MCF 10A (cell line): Measurements from ENCODE around the gene ERLEC1. TPM values are rescaled to one million over a fixed set of nuclear protein-coding genes. Genes with fewer than 3 reads are reported as not detected.
"Not testable (repeated sequence)": the region's sequence is repeated elsewhere in the genome, so short reads cannot be mapped to it uniquely, and the experiment has no call there.

Experiments
- BruUV-seq: library from RNA; stranded (reverse); fragments of 400-500 nt; replicated peaks from 2 replicates; lab custom pipeline; 2021; lab: Mats Ljungman, UMichigan
- CTCF ChIA-PET: fragments of 300-600 bp; sonication (Branson Sonifier 250); formaldehyde crosslinking; extraction: SDS; loops from one replicate; lab custom pipeline; 2021; ENCODE audit warnings: antibody characterized with exemption, inconsistent platforms; lab: Yijun Ruan, JAX
- POLR2A ChIA-PET: fragments of 300-600, 350-650 bp; sonication (Branson Sonifier 250); formaldehyde crosslinking; extraction: SDS; loops from one replicate; lab custom pipeline; 2020; ENCODE audit warnings: antibody characterized with exemption, inconsistent platforms; lab: Yijun Ruan, JAX
- DNase-seq: peaks from one replicate; pipeline ENCODE4 v3.0.0-alpha.2; 2018; ENCODE audit not compliant: unreplicated experiment
- H3K27ac Mint-ChIP-seq: one replicate; pipeline ENCODE4 v1.8.0; 2022; ENCODE audit warnings: mild to moderate bottlenecking, low read depth, mixed read lengths; ENCODE audit not compliant: unreplicated experiment
- H3K27me3 Mint-ChIP-seq: one replicate; pipeline ENCODE4 v1.8.0; 2022; ENCODE audit warnings: mixed read lengths; ENCODE audit not compliant: insufficient read depth, unreplicated experiment
- H3K36me3 Mint-ChIP-seq: one replicate; pipeline ENCODE4 v1.8.0; 2022; ENCODE audit warnings: mild to moderate bottlenecking, moderate library complexity, mixed read lengths; ENCODE audit not compliant: insufficient read depth, unreplicated experiment
- H3K4me1 Mint-ChIP-seq: one replicate; pipeline ENCODE4 v1.8.0; 2022; ENCODE audit warnings: mixed read lengths; ENCODE audit not compliant: insufficient read depth, unreplicated experiment
- H3K4me3 Mint-ChIP-seq: one replicate; pipeline ENCODE4 v1.8.0; 2022; ENCODE audit warnings: mild to moderate bottlenecking, moderate library complexity, mixed read lengths; ENCODE audit not compliant: unreplicated experiment
- H3K9me3 Mint-ChIP-seq: one replicate; pipeline ENCODE4 v1.8.0; 2022; ENCODE audit warnings: mixed read lengths; ENCODE audit not compliant: unreplicated experiment
- intact Hi-C: fragments of 100-400 bp; cut with micrococcal nuclease; formaldehyde crosslinking; loops from 2 replicates; pipeline ENCODE4 v1.14.1; 2022
- total RNA-seq: library from RNA; stranded (reverse); gene quantifications from 2 replicates; pipeline ENCODE4 v1.2.3, GENCODE V29; 2022
- TF ChIP-seq, protein P1 (sequence below): fragments of 200-600 bp; IDR thresholded peaks from one replicate; pipeline ENCODE4 v1.8.0; 2022; ENCODE audit warnings: antibody characterized with exemption, mild to moderate bottlenecking; ENCODE audit not compliant: unreplicated experiment

The ERLEC1 gene
- total RNA-seq, 1 experiment from 2014 or later: 51.4 TPM

DNA sequence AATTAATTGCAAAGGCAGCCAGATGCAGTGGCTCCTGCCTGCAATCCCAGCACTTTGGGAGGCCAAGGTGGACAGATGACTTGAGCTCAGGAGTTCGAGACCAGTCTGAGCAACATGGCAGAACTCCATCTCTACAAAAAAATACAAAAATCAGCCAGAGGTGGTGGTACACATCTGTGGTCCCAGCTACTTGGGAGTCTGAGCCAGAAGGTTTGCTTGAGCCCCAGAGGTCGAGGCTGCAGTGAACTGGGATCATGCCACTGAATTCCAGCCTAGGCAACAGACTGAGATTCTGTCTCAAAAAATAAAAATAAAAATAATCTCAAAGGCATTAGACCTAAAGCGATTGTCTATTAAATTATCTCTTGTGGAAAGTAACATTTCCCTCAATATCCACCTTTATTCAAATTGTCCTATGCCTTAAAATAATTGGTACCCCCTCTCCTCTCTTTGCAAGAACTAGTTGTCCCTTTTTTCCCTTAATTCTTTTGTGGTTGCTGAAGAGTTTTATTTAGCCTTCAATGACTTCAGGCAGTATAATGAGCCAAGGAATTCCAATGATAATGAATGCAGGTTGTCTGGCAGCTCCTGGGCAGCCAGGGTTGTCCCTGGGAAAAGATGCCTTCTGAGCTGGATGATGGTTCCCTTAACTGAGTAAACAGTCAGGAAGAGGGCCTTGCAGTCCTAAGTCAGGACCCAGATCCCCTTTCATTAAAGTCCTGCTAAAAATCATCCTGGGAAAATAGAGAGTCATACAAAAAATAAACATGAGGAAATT is 40.7 kb downstream of the ERLEC1 start:
- Mint-ChIP-seq H3K36me3 (peaks cover 12% of the 10 kb centered on the region), H3K9me3 (no peaks in the 10 kb centered on the region), H3K27ac (no peak overlapping the region), H3K4me3 (no peak overlapping the region), H3K27me3 (no peaks in the 10 kb centered on the region), H3K4me1 (peaks cover 11% of the 10 kb centered on the region)
- no TSS peak for BruUV-seq
- TF ChIP-seq, protein P1, sequence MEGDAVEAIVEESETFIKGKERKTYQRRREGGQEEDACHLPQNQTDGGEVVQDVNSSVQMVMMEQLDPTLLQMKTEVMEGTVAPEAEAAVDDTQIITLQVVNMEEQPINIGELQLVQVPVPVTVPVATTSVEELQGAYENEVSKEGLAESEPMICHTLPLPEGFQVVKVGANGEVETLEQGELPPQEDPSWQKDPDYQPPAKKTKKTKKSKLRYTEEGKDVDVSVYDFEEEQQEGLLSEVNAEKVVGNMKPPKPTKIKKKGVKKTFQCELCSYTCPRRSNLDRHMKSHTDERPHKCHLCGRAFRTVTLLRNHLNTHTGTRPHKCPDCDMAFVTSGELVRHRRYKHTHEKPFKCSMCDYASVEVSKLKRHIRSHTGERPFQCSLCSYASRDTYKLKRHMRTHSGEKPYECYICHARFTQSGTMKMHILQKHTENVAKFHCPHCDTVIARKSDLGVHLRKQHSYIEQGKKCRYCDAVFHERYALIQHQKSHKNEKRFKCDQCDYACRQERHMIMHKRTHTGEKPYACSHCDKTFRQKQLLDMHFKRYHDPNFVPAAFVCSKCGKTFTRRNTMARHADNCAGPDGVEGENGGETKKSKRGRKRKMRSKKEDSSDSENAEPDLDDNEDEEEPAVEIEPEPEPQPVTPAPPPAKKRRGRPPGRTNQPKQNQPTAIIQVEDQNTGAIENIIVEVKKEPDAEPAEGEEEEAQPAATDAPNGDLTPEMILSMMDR: no peak
- intact Hi-C loops: no loop called here
- ChIA-PET POLR2A (interaction anchor here (0.9 to 1.8 kb wide), 5 partner anchors 15 to 142 kb away, joined by 3 to 6 read pairs (median 3); no protein-coding TSS in a partner anchor), CTCF (interaction anchor here (0.7 kb wide), 1 partner anchor 14 kb away, joined by 3 read pairs; no protein-coding TSS in a partner anchor)
- DNase-seq: no peak

DNA sequence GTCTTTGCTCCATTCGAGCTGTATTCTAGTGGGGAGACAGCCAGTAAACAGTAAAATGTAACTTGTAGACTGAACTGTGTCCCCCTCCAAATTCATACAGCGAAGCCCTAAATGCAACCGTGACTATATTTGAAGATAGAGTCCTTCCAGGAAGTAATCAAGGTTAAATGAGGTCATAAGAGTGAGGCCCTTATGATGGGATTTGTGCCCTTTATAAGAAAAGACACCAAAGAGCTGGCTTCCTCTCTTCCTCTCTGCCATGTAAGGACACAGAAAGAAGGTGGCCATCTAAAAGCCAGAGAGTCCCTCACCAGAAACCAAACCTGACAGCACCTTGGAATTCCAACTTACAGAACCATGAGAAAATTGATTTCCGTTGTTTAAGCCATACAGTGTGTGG is 41.5 kb downstream of the ERLEC1 start:
- Mint-ChIP-seq H3K4me3 (no peak overlapping the region), H3K4me1 (peaks cover 11% of the 10 kb centered on the region), H3K36me3 (peaks cover 8% of the 10 kb centered on the region), H3K9me3 (no peaks in the 10 kb centered on the region), H3K27me3 (no peaks in the 10 kb centered on the region), H3K27ac (no peak overlapping the region)
- intact Hi-C loops: no loop called here
- TF ChIP-seq, protein P1: no peak
- no peak for DNase-seq
- POLR2A ChIA-PET: interaction anchor here (1.8 kb wide), 1 partner anchor 141 kb away, joined by 3 read pairs; no protein-coding TSS in a partner anchor
- CTCF ChIA-PET: interaction anchor here (0.5 to 0.7 kb wide), 2 partner anchors 15 to 232 kb away, joined by 3 read pairs; no protein-coding TSS in a partner anchor
- no TSS peak for BruUV-seq

DNA sequence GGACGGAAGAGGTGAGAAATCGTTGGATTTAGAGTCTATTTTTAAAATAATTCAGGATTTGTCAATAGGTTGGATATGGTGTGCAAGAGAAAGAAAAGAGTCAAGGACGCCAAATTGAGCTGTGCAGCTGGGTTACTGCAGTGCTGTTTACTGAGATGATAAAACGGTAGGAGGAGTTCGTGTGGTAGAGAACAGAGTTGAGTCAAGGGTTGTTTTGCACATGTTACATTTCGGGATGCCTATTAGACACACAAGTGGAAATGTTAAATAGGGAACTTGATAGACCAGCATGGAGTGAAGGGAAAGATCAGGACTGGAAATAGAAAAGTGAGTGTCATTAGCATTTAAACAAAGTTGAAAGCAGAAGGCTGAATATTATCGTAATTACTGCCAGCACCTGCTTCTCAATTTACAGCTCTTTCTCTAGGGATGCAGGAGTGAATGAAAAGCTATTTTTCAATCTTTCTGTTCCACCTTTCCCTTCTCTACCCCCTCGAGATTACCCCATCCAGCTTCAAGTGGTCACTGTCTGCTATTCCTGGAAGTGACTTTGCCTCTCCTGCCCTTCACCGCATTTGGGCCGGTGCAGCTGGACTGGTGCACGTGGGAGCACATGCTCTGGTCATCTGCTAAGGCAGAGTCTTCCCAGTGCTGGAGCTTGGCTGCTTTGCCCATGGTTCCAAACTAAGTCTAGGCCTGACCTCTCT is 42.6 kb downstream of the ERLEC1 start:
- no peak overlapping the region for H3K27ac Mint-ChIP-seq
- no peak for DNase-seq
- CTCF ChIA-PET: no interaction called here

DNA sequence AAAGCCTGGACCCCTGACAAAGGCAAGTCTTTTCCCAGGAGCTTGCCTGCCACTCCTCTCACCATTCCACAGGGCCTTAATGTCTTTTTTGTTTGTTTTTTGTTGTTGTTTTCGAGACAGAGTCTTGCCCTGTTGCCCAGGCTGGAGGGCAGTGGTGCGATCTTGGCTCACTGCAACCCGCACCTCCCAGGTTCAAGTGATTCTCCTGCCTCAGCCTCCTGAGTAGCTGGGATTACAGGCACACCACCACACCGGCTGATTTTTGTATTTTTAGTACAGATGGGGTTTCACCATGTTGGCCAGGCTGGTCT is 43.1 kb downstream of the ERLEC1 start:
- H3K27ac Mint-ChIP-seq, H3K36me3 Mint-ChIP-seq, DNase-seq, H3K4me3 Mint-ChIP-seq, intact Hi-C loops, H3K27me3 Mint-ChIP-seq, BruUV-seq, CTCF ChIA-PET, H3K9me3 Mint-ChIP-seq: not testable (repeated sequence)
- POLR2A ChIA-PET: interaction anchor here (0.7 to 1.0 kb wide), 2 partner anchors 9 to 128 kb away, joined by 3 read pairs; no protein-coding TSS in a partner anchor
- peaks cover 11% of the 10 kb centered on the region for H3K4me1 Mint-ChIP-seq

More for the DNA sequence above, 42.6 kb downstream of the ERLEC1 start:
- no TSS peak for BruUV-seq
- Mint-ChIP-seq H3K27me3 (no peaks in the 10 kb centered on the region), H3K9me3 (no peaks in the 10 kb centered on the region), H3K4me1 (peaks cover 11% of the 10 kb centered on the region), H3K4me3 (no peak overlapping the region), H3K36me3 (peaks cover 8% of the 10 kb centered on the region)
- POLR2A ChIA-PET: interaction anchor here (0.5 to 1.0 kb wide), 3 partner anchors 9 to 128 kb away, joined by 3 read pairs; no protein-coding TSS in a partner anchor
- TF ChIP-seq, protein P1: no peak
- intact Hi-C loops: no loop called here
